Measurements from ENCODE around the gene ARL15. TPM values are rescaled to one million over a fixed set of nuclear protein-coding genes. Genes with fewer than 3 reads are reported as not detected.

Gene ARL15
- total RNA-seq, 1 donor: 29.1 TPM

- no peak for DNase-seq (ENCODE audit: low read depth in 2 of 3, low spot score in 2 of 3)
These were observed 95.7 kb downstream of the ARL15 start for GRCh38 chr5:54214722-54215121.

GRCh38 chr5:54212331-54212730 is 98.0 kb downstream of the ARL15 start:
- no peak for DNase-seq (ENCODE audit: low read depth in 2 of 3, low spot score in 2 of 3)

GRCh38 chr5:54211912-54212311 is 98.5 kb downstream of the ARL15 start:
- DNase-seq (ENCODE audit: low read depth in 2 of 3, low spot score in 2 of 3): no peak

- no peak for DNase-seq (ENCODE audit: low read depth in 2 of 3, low spot score in 2 of 3)
These were observed 102.8 kb downstream of the ARL15 start for GRCh38 chr5:54207566-54207965.

- no peak for DNase-seq (ENCODE audit: low read depth in 2 of 3, low spot score in 2 of 3)
These were observed 103.7 kb downstream of the ARL15 start for GRCh38 chr5:54206580-54207229.

GRCh38 chr5:54205918-54206317 is 104.5 kb downstream of the ARL15 start:
- no peak for DNase-seq (ENCODE audit: low read depth in 2 of 3, low spot score in 2 of 3)

- no peak for DNase-seq (ENCODE audit: low read depth in 2 of 3, low spot score in 2 of 3)
These were observed 104.9 kb downstream of the ARL15 start for GRCh38 chr5:54205453-54205852.

GRCh38 chr5:54197018-54197417 is 113.4 kb downstream of the ARL15 start:
- DNase-seq (ENCODE audit: low read depth in 2 of 3, low spot score in 2 of 3): no peak

- no peak for DNase-seq (ENCODE audit: low read depth in 2 of 3, low spot score in 2 of 3)
These were observed 114.7 kb downstream of the ARL15 start for GRCh38 chr5:54195701-54196100.

- DNase-seq (ENCODE audit: low read depth in 2 of 3, low spot score in 2 of 3): no peak
These were observed 116.1 kb downstream of the ARL15 start for GRCh38 chr5:54194318-54194717.

GRCh38 chr5:54187694-54188093 is 122.7 kb downstream of the ARL15 start:
- no peak for DNase-seq (ENCODE audit: low read depth in 2 of 3, low spot score in 2 of 3)

- DNase-seq (ENCODE audit: low read depth in 2 of 3, low spot score in 2 of 3): no peak
These were observed 123.4 kb downstream of the ARL15 start for GRCh38 chr5:54186912-54187445.

GRCh38 chr5:54186108-54186507 is 124.3 kb downstream of the ARL15 start:
- no peak for DNase-seq (ENCODE audit: low read depth in 2 of 3, low spot score in 2 of 3)

- no peak for DNase-seq (ENCODE audit: low read depth in 2 of 3, low spot score in 2 of 3)
These were observed 125.6 kb downstream of the ARL15 start for GRCh38 chr5:54184806-54185205.

GRCh38 chr5:54180630-54181031 is 129.7 kb downstream of the ARL15 start:
- no peak for DNase-seq (ENCODE audit: low read depth in 2 of 3, low spot score in 2 of 3)

- DNase-seq (ENCODE audit: low read depth in 2 of 3, low spot score in 2 of 3): no peak
These were observed 131.4 kb downstream of the ARL15 start for GRCh38 chr5:54178991-54179390.

- no peak for DNase-seq (ENCODE audit: low read depth in 2 of 3, low spot score in 2 of 3)
These were observed 132.2 kb downstream of the ARL15 start for GRCh38 chr5:54178207-54178606.

GRCh38 chr5:54177058-54177457 is 133.3 kb downstream of the ARL15 start:
- DNase-seq (ENCODE audit: low read depth in 2 of 3, low spot score in 2 of 3): no peak

- no peak for DNase-seq (ENCODE audit: low read depth in 2 of 3, low spot score in 2 of 3)
These were observed 134.1 kb downstream of the ARL15 start for GRCh38 chr5:54176066-54176830.

GRCh38 chr5:54173251-54173650 is 137.1 kb downstream of the ARL15 start:
- DNase-seq (ENCODE audit: low read depth in 2 of 3, low spot score in 2 of 3): no peak

GRCh38 chr5:54171645-54172384 is 138.6 kb downstream of the ARL15 start:
- peak in 1 of 3 donors; percentile 15 for DNase-seq (ENCODE audit: low read depth in 2 of 3, low spot score in 2 of 3)

Measured in hematopoietic multipotent progenitor cell (in vitro differentiated cells).